ENCODE data around the gene ZBTB5. TPM values are rescaled to one million over a fixed set of nuclear protein-coding genes. Genes with fewer than 3 reads are reported as not detected.
A peak's percentile ranks its signal among the peaks of the same experiment; 100 is the strongest.

The ZBTB5 gene
- total RNA-seq, 2 experiments from 2014 or later = 10.2 TPM

DNA sequence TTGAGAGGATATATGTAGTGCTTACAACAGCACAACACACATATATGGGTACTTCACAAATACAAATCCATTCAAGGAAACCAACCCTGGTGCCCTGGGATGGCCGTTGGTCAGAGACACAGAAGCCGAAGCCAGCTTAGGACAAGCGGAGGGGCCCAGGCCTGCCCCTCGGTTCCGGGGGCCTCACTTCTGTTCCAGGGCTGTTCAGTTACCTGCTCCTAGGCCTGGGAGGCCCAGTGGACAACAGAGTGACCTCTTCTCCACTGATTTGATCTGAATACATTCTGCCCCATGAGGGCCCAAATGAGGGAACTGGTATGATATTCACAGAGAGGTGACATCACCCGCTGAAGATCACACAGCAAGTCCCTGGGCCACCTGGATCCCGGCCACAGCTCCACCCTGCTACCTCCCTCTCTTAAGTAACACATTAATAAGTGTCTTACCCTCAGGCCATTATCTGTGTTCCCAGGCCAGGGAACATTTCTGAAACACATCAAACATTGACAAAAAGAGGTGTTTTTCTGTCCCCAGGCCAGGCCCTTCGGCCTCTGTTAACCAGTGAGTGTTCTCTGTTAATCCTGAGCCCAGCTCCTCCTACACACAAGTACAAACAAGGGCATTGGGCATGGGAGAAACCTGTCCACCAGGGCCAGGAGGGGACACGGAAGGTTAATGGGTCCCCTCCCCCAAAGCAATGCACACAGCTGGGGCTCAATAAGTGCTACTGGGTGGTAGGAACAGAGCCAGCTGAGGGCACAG is 47.2 kb downstream of the ZBTB5 start:
- Mint-ChIP-seq H3K36me3 (ENCODE audit: low read depth) (no peaks in the 10 kb centered on the region), H3K27me3 (ENCODE audit: low read depth) (peaks cover 3% of the 10 kb centered on the region), H3K4me1 (ENCODE audit: low read depth) (peaks cover 16% of the 10 kb centered on the region), H3K4me3 (no peak overlapping the region), H3K9me3 (no peaks in the 10 kb centered on the region), H3K27ac (no peak overlapping the region)
- no peak for DNase-seq
- CTCF ChIA-PET = interaction anchor here (1.1 kb wide), 1 partner anchor 335 kb away, joined by 3 read pairs; no protein-coding TSS in a partner anchor
- intact Hi-C loops (cut with micrococcal nuclease) = no loop called here

DNA sequence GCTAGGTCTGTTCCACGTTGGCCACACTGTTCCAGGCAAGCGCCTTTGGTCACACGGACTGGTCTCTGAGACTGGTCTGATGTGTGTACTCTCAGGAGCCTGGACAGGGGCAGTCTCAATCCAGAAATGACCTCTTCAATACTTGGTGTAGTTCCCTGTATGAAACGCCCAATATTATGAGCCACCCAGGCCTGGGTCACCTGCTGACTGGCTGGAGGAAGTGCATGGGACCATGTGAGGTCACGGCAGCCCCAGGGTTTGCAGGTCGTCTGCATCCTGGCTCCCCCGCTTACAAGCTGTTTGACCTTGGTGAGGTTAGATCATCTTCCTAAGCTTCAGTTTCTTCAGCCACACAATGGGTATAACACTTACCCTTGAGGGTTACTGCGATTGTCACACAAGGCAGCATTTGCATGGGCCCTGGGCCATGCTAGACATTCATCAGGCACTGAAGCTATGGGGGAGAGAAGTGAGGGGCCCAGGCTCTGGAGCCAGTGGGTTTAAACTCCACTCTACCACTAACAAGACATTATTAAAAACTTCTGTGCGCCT is 47.9 kb downstream of the ZBTB5 start:
- no peaks in the 10 kb centered on the region for H3K9me3 Mint-ChIP-seq
- no peaks in the 10 kb centered on the region for H3K36me3 Mint-ChIP-seq (ENCODE audit: low read depth)
- intact Hi-C loops (cut with micrococcal nuclease) = no loop called here
- H3K27ac Mint-ChIP-seq = no peak overlapping the region
- H3K4me1 Mint-ChIP-seq (ENCODE audit: low read depth) = peaks cover 16% of the 10 kb centered on the region
- DNase-seq = no peak
- no peak overlapping the region for H3K4me3 Mint-ChIP-seq
- CTCF ChIA-PET = interaction anchor here (1.1 to 3.1 kb wide), 2 partner anchors 10 to 335 kb away, joined by 3 to 12 read pairs; no protein-coding TSS in a partner anchor
- peaks cover 3% of the 10 kb centered on the region for H3K27me3 Mint-ChIP-seq (ENCODE audit: low read depth)

DNA sequence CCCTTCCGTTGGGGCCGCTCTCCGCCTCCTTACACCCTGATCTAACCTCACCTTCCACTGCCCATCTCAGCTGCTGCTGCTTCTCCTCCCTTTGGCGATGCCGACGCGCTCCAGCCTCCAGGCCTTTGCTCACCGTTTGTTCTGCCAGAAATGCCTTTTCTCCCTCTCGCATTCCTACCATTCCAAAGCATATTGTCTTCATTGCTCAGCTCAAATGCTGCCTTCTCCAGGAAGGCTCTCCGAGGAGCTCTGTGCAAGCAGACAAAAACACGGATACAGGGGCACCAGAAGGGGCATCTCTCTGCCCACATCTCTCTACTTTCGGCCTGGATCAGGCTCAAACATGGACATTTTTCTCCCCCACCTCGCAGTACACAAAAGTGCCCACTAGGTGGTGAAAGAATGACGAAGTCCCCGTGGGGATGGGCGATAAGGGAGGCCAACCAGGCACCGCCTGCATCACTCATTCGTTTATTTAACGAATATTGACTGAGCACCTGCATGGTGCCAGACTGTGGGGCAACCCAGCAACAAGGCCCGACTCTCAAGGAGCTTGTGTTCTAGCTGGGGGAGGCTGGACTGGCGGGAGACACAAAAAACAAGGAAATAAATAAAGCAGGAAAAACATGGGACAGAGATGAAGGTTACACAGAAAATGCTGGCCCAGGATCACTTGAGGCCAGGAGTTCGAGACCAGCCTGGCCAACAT is 50.1 kb downstream of the ZBTB5 start:
- peak; percentile 90 for DNase-seq
- Mint-ChIP-seq H3K36me3 (ENCODE audit: low read depth) (no peaks in the 10 kb centered on the region), H3K9me3 (no peaks in the 10 kb centered on the region), H3K4me1 (ENCODE audit: low read depth) (peaks cover 15% of the 10 kb centered on the region), H3K27me3 (ENCODE audit: low read depth) (peaks cover 5% of the 10 kb centered on the region), H3K4me3 (peak overlapping the region; percentile 34), H3K27ac (no peak overlapping the region)
- CTCF ChIA-PET = interaction anchor here (0.6 to 3.1 kb wide), 14 partner anchors 8 to 429 kb away, joined by 3 to 15 read pairs (median 4); no protein-coding TSS in a partner anchor
- intact Hi-C loops (cut with micrococcal nuclease) = loop anchor here (1.0 to 2.0 kb wide), 3 partner anchors 50 to 180 kb away; partner anchors contain the start of genes POLR1E and ZBTB5

- Mint-ChIP-seq H3K9me3 (no peaks in the 10 kb centered on the region), H3K27ac (no peak overlapping the region), H3K4me1 (ENCODE audit: low read depth) (peaks cover 16% of the 10 kb centered on the region), H3K4me3 (no peak overlapping the region), H3K36me3 (ENCODE audit: low read depth) (no peaks in the 10 kb centered on the region), H3K27me3 (ENCODE audit: low read depth) (peaks cover 5% of the 10 kb centered on the region)
- CTCF ChIA-PET = interaction anchor here (0.6 to 3.1 kb wide), 13 partner anchors 8 to 429 kb away, joined by 3 to 15 read pairs (median 4); no protein-coding TSS in a partner anchor
- intact Hi-C loops (cut with micrococcal nuclease) = loop anchor here (2.0 to 5.0 kb wide), 2 partner anchors 180 to 417 kb away; no protein-coding TSS in a partner anchor
- no peak for DNase-seq
Measured at GRCh38 chr9:37414503-37414943, 50.7 kb downstream of the ZBTB5 start.

DNA sequence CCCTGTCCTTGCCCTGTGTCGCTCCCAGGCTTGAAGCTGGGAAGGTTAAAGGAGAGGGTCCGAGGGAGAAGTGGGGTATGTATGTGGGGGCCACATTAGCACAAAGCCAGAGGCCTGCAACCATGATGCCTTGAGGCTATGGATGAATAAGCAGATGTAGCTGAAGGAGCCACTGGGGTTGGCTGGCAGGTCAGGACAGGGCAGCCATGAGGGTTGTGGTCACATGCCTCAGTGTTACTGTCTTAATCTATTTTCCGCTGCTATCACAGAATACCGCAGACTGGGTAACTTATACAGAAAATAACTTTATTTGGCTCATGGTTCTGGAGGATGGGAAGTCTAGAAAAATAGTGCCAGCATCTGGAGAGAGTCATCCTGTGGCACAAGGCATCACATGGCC is 51.9 kb downstream of the ZBTB5 start:
- H3K27me3 Mint-ChIP-seq (ENCODE audit: low read depth) = peaks cover 5% of the 10 kb centered on the region
- no peaks in the 10 kb centered on the region for H3K9me3 Mint-ChIP-seq
- intact Hi-C loops (cut with micrococcal nuclease) = loop anchor here (5.0 kb wide), 1 partner anchor 416 kb away; no protein-coding TSS in a partner anchor
- no peak overlapping the region for H3K27ac Mint-ChIP-seq
- peaks cover 21% of the 10 kb centered on the region for H3K4me1 Mint-ChIP-seq (ENCODE audit: low read depth)
- DNase-seq = no peak
- H3K4me3 Mint-ChIP-seq = no peak overlapping the region
- H3K36me3 Mint-ChIP-seq (ENCODE audit: low read depth) = no peaks in the 10 kb centered on the region
- CTCF ChIA-PET = interaction anchor here (0.7 to 2.4 kb wide), 7 partner anchors 11 to 539 kb away, joined by 3 to 6 read pairs (median 3); no protein-coding TSS in a partner anchor

DNA sequence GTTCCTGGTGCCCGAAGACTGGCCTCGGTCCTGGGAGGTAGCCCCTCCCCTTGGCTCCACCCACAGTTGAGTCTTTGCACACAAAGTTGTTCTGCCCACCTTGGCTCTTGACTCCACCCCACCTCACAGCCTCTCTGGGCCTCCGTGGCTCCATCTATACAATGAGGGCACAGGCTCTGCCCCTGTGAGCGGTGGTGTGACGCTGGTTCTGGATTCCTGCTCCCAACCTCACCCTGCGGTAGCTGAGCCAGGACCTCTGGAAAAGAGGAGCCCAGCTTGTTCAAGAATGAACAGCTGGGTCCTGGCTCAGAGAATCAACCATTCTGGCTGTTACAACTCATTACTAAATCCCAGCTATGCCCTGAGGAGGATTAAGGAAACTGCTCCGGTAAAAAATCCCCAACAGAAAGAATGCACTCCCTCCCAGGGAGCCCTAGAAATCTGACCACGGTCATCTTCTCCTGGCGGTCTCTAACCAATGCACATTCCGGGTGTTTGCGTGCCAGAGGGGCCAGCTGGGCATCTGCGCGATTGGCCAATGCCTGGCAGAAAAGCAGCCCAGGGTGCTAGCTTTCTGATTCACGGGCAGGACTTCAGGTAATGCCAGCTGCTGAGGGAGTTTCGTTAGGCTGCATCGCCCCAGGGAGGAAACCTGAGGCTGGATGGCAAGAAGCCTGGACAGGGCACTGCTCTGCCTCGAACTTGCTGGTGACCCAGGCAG is 52.7 kb downstream of the ZBTB5 start:
- no peak for DNase-seq
- intact Hi-C loops (cut with micrococcal nuclease) = loop anchor here (5.0 kb wide), 1 partner anchor 415 kb away; no protein-coding TSS in a partner anchor
- CTCF ChIA-PET = interaction anchor here (0.7 to 2.4 kb wide), 6 partner anchors 9 to 422 kb away, joined by 3 to 5 read pairs (median 4); no protein-coding TSS in a partner anchor

DNA sequence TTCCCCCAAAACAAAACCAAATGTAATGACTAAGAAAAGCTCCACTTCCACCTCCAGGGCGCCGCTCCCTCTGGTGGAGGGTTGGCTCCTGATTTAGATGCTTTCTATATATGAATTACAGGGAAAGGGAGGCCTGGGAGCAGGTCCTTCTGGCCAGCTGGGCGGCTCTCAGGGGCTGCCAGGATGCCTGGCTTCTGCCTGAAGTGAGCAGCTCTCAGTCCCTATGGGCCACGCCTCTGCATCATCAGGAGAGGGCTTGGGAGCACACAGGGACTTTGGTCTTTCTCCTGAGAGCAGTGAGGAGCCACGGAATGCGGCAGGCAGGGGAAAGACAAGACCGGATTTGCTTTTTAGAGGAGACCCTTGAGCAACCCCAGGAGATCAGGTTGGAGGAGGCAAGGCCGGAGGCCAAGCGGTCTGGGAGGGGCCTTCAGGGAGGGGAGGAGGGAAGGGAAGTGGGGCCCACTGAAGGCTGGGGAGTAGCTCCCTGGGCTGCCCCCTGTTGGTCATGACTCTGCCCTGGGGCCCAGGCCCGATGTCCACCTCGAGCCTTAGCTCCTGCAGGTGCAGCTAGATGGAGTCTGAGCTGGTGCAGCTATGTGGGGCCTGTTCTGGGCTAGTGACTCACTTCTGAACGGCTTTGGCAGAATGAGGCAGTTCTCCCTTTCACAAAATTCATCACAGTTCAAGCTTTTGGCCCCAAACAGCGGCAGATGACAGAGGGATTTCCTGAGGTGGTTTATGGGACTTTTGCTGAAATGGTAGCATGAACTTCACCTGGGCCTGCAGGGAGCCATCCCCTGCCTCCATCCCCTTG is 54.1 kb downstream of the ZBTB5 start:
- Mint-ChIP-seq H3K9me3 (no peaks in the 10 kb centered on the region), H3K4me1 (ENCODE audit: low read depth) (peaks cover 23% of the 10 kb centered on the region), H3K4me3 (no peak overlapping the region), H3K27me3 (ENCODE audit: low read depth) (peaks cover 5% of the 10 kb centered on the region), H3K27ac (peak overlapping the region; percentile 17), H3K36me3 (ENCODE audit: low read depth) (no peaks in the 10 kb centered on the region)
- CTCF ChIA-PET = interaction anchor here (0.6 to 2.4 kb wide), 10 partner anchors 8 to 683 kb away, joined by 3 to 9 read pairs (median 4); no protein-coding TSS in a partner anchor
- intact Hi-C loops (cut with micrococcal nuclease) = loop anchor here (5.0 kb wide), 1 partner anchor 414 kb away; no protein-coding TSS in a partner anchor
- peak; percentile 45 for DNase-seq

More for the DNA sequence above, 52.7 kb downstream of the ZBTB5 start:
- Mint-ChIP-seq H3K36me3 (ENCODE audit: low read depth) (no peaks in the 10 kb centered on the region), H3K27me3 (ENCODE audit: low read depth) (peaks cover 5% of the 10 kb centered on the region), H3K4me3 (no peak overlapping the region), H3K27ac (no peak overlapping the region), H3K4me1 (ENCODE audit: low read depth) (peaks cover 21% of the 10 kb centered on the region), H3K9me3 (no peaks in the 10 kb centered on the region)

DNA sequence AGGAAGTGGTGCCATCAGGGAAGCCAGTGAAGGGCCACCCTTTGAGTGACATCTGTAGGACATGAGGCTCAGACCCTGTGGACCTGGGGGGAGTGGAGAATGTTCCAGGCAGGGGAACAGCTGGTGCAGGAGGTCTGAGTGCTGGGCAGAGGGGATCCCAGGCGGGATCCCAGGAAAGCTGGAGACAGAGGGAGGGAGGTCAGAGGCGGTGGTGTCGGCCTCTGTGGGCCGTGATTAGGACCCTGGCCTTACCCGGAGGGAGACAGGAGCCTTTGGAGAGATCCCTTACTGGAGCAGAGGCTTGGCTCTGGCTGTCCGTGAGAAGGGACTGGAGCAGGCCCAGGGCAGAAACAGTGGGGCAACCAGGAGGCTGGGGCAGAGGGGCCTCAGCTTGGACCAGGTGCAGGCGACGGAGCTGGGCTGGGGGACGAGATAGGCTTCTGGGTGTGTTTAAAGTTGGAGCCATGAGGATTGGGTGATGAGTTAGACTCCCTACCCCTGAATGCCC is 54.8 kb downstream of the ZBTB5 start:
- no peak overlapping the region for H3K4me3 Mint-ChIP-seq
- peaks cover 22% of the 10 kb centered on the region for H3K4me1 Mint-ChIP-seq (ENCODE audit: low read depth)
- no peaks in the 10 kb centered on the region for H3K9me3 Mint-ChIP-seq
- DNase-seq = no peak
- H3K27ac Mint-ChIP-seq = no peak overlapping the region
- no peaks in the 10 kb centered on the region for H3K36me3 Mint-ChIP-seq (ENCODE audit: low read depth)
- intact Hi-C loops (cut with micrococcal nuclease) = loop anchor here (5.0 kb wide), 1 partner anchor 413 kb away; no protein-coding TSS in a partner anchor
- peaks cover 5% of the 10 kb centered on the region for H3K27me3 Mint-ChIP-seq (ENCODE audit: low read depth)
- CTCF ChIA-PET = interaction anchor here (0.6 to 1.8 kb wide), 7 partner anchors 8 to 414 kb away, joined by 3 to 9 read pairs (median 3); no protein-coding TSS in a partner anchor

- intact Hi-C loops (cut with micrococcal nuclease) = no loop called here
- H3K4me3 Mint-ChIP-seq = no peak overlapping the region
Measured at GRCh38 chr9:37408933-37409710, 56.1 kb downstream of the ZBTB5 start.

DNA sequence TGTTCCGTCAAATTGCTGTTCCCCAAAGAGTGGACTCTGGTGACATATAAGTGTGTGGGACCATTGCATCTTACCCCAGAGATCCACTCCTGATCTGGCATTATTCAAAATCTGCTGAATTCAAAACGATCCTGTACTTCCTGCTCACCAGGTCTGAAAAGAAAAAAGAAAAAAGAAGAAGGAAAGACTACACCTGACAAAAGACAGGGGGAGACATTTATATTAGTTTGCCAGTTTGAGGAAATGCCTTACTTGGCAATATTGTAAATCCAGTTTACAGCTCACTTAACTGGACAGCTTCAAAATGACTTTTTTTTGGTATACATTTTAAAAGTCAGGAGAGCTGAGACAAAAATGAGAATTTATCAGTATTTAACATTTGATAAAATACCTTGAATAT is 57.8 kb downstream of the ZBTB5 start:
- Mint-ChIP-seq H3K27me3 (ENCODE audit: low read depth) (peaks cover 2% of the 10 kb centered on the region), H3K36me3 (ENCODE audit: low read depth) (no peaks in the 10 kb centered on the region), H3K27ac (no peak overlapping the region), H3K9me3 (no peaks in the 10 kb centered on the region), H3K4me3 (no peak overlapping the region), H3K4me1 (ENCODE audit: low read depth) (peaks cover 20% of the 10 kb centered on the region)
- DNase-seq = no peak
- intact Hi-C loops (cut with micrococcal nuclease) = no loop called here
- CTCF ChIA-PET = interaction anchor here (0.9 to 2.3 kb wide), 4 partner anchors 8 to 534 kb away, joined by 4 to 12 read pairs (median 6); no protein-coding TSS in a partner anchor

More at GRCh38 chr9:37408933-37409710, 56.1 kb downstream of the ZBTB5 start:
- H3K27me3 Mint-ChIP-seq (ENCODE audit: low read depth) = peaks cover 2% of the 10 kb centered on the region
- peaks cover 16% of the 10 kb centered on the region for H3K4me1 Mint-ChIP-seq (ENCODE audit: low read depth)
- H3K9me3 Mint-ChIP-seq = no peaks in the 10 kb centered on the region
- DNase-seq = peak; percentile 73
- H3K27ac Mint-ChIP-seq = no peak overlapping the region
- no peaks in the 10 kb centered on the region for H3K36me3 Mint-ChIP-seq (ENCODE audit: low read depth)
- CTCF ChIA-PET = interaction anchor here (0.6 to 1.2 kb wide), 2 partner anchors 19 to 33 kb away, joined by 3 to 4 read pairs; no protein-coding TSS in a partner anchor
